D721Med (cell line): ENCODE data around the gene PLA2G15.

Source experiments
- DNase-seq: peaks from one replicate; pipeline ENCODE4 v3.0.0; 2011; ENCODE audit warnings: low spot score; ENCODE audit not compliant: insufficient read length
- FAIRE-seq: peaks from 2 replicates; lab custom pipeline; 2011; peaks lifted over from hg19 to GRCh38; lab: Jason Lieb, UNC
- CTCF ChIP-seq: IDR thresholded peaks from 2 replicates; pipeline ENCODE4 v1.5.1; 2012; ENCODE audit warnings: mild to moderate bottlenecking, control low read depth; ENCODE audit not compliant: insufficient read depth; ENCODE audit errors: missing control alignments

PLA2G15 gene

GRCh38 chr16:68216240-68216639 lies 28.9 kb upstream of the PLA2G15 start:
- TF ChIP-seq CTCF = no peak
- no peak for FAIRE-seq
- DNase-seq = no peak

- DNase-seq (no peak), FAIRE-seq (no peak)
- no peak for TF ChIP-seq CTCF
Observed at GRCh38 chr16:68217506-68217905, 27.7 kb upstream of the PLA2G15 start.

GRCh38 chr16:68219725-68220351 lies 25.3 kb upstream of the PLA2G15 start:
- FAIRE-seq = no peak
- no peak for DNase-seq
- no peak for TF ChIP-seq CTCF

GRCh38 chr16:68223072-68223471 lies 22.1 kb upstream of the PLA2G15 start:
- FAIRE-seq = no peak
- TF ChIP-seq CTCF = no peak
- no peak for DNase-seq

- TF ChIP-seq CTCF = no peak
- FAIRE-seq (no peak), DNase-seq (no peak)
Observed at GRCh38 chr16:68226116-68226515, 19.1 kb upstream of the PLA2G15 start.

- no peak for TF ChIP-seq CTCF
- no peak for FAIRE-seq
Observed at GRCh38 chr16:68227183-68227793, 17.9 kb upstream of the PLA2G15 start.

More at GRCh38 chr16:68227183-68227793, 17.9 kb upstream of the PLA2G15 start:
- no peak for DNase-seq
